Stimulated activated CD4-positive, alpha-beta T cell treated with anti-CD3 and anti-CD28 coated beads, Interleukin-2, amount 100 ng/mL, for 4 hours (primary cell): ENCODE measurements around the gene AATF.

ENCODE experiments used
- DNase-seq: peaks from one replicate; pipeline ENCODE4 v3.0.0-alpha.2; 2020; ENCODE audit warnings: low read depth

AATF gene

GRCh38 chr17:36979565-36979941, 30.8 kb downstream of the AATF start:
- DNase-seq = no peak

GRCh38 chr17:36980280-36980761, 31.6 kb downstream of the AATF start:
- DNase-seq = no peak

GRCh38 chr17:36983618-36984017, 34.9 kb downstream of the AATF start:
- no peak for DNase-seq

- no peak for DNase-seq
Observed at GRCh38 chr17:36989173-36989572, 40.4 kb downstream of the AATF start.

GRCh38 chr17:36992701-36993100, 43.9 kb downstream of the AATF start:
- no peak for DNase-seq

- DNase-seq = no peak
Observed at GRCh38 chr17:36993227-36993626, 44.5 kb downstream of the AATF start.

GRCh38 chr17:36994438-36994837, 45.7 kb downstream of the AATF start:
- no peak for DNase-seq

GRCh38 chr17:36999471-36999870, 50.7 kb downstream of the AATF start:
- no peak for DNase-seq

GRCh38 chr17:37016780-37017179, 68.0 kb downstream of the AATF start:
- DNase-seq = no peak

- no peak for DNase-seq
Observed at GRCh38 chr17:37017404-37017803, 68.7 kb downstream of the AATF start.

- DNase-seq = no peak
Observed at GRCh38 chr17:37019117-37019740, 70.5 kb downstream of the AATF start.

GRCh38 chr17:37019741-37020129, 71.0 kb downstream of the AATF start:
- no peak for DNase-seq

GRCh38 chr17:37024181-37024637, 75.5 kb downstream of the AATF start:
- DNase-seq = no peak

GRCh38 chr17:37025238-37025637, 76.5 kb downstream of the AATF start:
- DNase-seq = no peak

GRCh38 chr17:37025847-37026530, 77.2 kb downstream of the AATF start:
- no peak for DNase-seq

GRCh38 chr17:37026531-37026869, 77.7 kb downstream of the AATF start:
- no peak for DNase-seq

- no peak for DNase-seq
Observed at GRCh38 chr17:37028040-37028439, 79.3 kb downstream of the AATF start.

- no peak for DNase-seq
Observed at GRCh38 chr17:37031493-37032083, 82.8 kb downstream of the AATF start.

- no peak for DNase-seq
Observed at GRCh38 chr17:37037590-37038155, 88.9 kb downstream of the AATF start.

GRCh38 chr17:37039269-37039668, 90.5 kb downstream of the AATF start:
- no peak for DNase-seq

GRCh38 chr17:37041932-37042331, 93.2 kb downstream of the AATF start:
- no peak for DNase-seq

GRCh38 chr17:37043201-37043600, 94.4 kb downstream of the AATF start:
- no peak for DNase-seq

GRCh38 chr17:37045351-37045922, 96.7 kb downstream of the AATF start:
- no peak for DNase-seq
